Measurements from ENCODE around the gene PSG6. TPM values are rescaled to one million over a fixed set of nuclear protein-coding genes. Genes with fewer than 3 reads are reported as not detected.
"Not testable (repeated sequence)": the region's sequence is repeated elsewhere in the genome, so short reads cannot be mapped to it uniquely, and the experiment has no call there.

PSG6 gene
- total and polyA plus RNA-seq, 2 of the 8 experiments (the other 6 are each of a cell fraction or from before 2014, with no cell fraction given), result not detected

DNA sequence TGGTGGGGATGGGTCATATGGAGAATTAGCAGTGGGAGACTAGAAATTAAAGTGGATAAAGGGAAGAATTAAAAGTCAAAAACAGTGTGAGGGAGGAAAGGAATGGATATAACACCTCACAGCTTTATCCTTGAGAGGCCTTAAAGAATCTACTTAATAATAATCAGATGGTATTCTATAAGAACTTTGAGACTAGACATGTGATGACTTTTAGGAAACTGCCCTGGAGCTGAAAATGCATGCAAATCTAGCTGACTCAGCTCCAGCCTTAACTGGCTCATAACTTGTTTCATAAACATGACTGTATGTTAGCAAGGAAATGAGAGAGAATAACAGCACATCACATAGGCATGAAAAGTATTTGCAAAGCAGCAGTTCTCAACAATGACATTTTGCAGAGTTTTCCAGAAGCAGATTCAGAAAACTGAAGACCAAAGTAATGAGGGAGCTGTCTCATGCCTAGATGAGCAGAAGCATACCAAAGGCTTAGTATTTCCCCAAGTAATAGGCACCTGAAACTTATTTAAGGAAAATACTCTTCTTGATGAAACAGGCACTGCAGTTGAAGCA is 29.7 kb downstream of the PSG6 start:
- CTCF ChIA-PET (ENCODE audit: partially characterized antibody); H3K56ac ChIP-seq (replicated peaks; ENCODE audit: insufficient read length, low read depth, low read length); H3K4me3 ChIP-seq (ENCODE audit: extremely low read depth in 1 of 4, insufficient read depth in 2 of 4, low read depth in 3 of 4, low read length in 4 of 4); H3K18ac ChIP-seq (ENCODE audit: extremely low read depth, low read length); H2BK20ac ChIP-seq (ENCODE audit: low read length); DNase-seq (ENCODE audit: low read depth in 1 of 2, low spot score in 2 of 2); H2AFZ ChIP-seq (ENCODE audit: low read length); POLR2A ChIA-PET (ENCODE audit: partially characterized antibody); H4K5ac ChIP-seq (ENCODE audit: insufficient read length, low read depth, low read length); H3K4ac ChIP-seq (replicated peaks; ENCODE audit: insufficient read length, low read depth, low read length); H4K20me1 ChIP-seq (replicated peaks in 1 of 2; ENCODE audit: control insufficient read depth in 1 of 2, insufficient read depth in 2 of 2, low read length in 2 of 2); H4K91ac ChIP-seq (replicated peaks; ENCODE audit: insufficient read length, low read length); H2BK5ac ChIP-seq (ENCODE audit: low read depth, low read length); H3K23me2 ChIP-seq (ENCODE audit: low read depth, low read length); H3K27ac ChIP-seq (ENCODE audit: low read depth, low read length); H3K79me1 ChIP-seq (ENCODE audit: low read depth, low read length); H3K23ac ChIP-seq (ENCODE audit: insufficient read length); H3K4me2 ChIP-seq (ENCODE audit: insufficient read depth in 1 of 2, low read depth in 2 of 2, low read length in 2 of 2); H2BK15ac ChIP-seq (ENCODE audit: low read length); H3K4me1 ChIP-seq (replicated peaks in 1 of 4; ENCODE audit: control insufficient read depth in 3 of 4, insufficient read depth in 4 of 4, low read length in 3 of 4); H3K9ac ChIP-seq (replicated peaks in 1 of 4; ENCODE audit: extremely low read depth in 1 of 4, low read depth in 3 of 4, low read length in 3 of 4); H4K8ac ChIP-seq (ENCODE audit: extremely low read depth, insufficient read depth, low read length); H3K36me3 ChIP-seq (ENCODE audit: control insufficient read depth in 2 of 4, insufficient read depth in 4 of 4, low read length in 3 of 4); H2AK5ac ChIP-seq (ENCODE audit: low read depth, low read length); H3K27me3 ChIP-seq (replicated peaks in 1 of 4; ENCODE audit: control insufficient read depth in 3 of 4, extremely low read depth in 1 of 4, insufficient read depth in 3 of 4, low read length in 3 of 4); H2BK12ac ChIP-seq (ENCODE audit: low read depth, low read length); H3K79me2 ChIP-seq (ENCODE audit: control insufficient read depth in 1 of 2, insufficient read depth in 2 of 2, low read length in 2 of 2); H2BK120ac ChIP-seq (replicated peaks; ENCODE audit: low read depth, low read length); H3K14ac ChIP-seq (ENCODE audit: insufficient read length); FAIRE-seq: not testable (repeated sequence)
- peaks cover 25 to 54% of the 10 kb centered on the region in 2 experiments for H3K9me3 ChIP-seq (ENCODE audit: insufficient read depth in 2 of 2, low read depth in 1 of 2, low read length in 1 of 2)

GRCh38 chr19:42882730-42883129 is 35.0 kb downstream of the PSG6 start:
- H4K8ac ChIP-seq (ENCODE audit: extremely low read depth, insufficient read depth, low read length); H3K56ac ChIP-seq (replicated peaks; ENCODE audit: insufficient read length, low read depth, low read length); H3K79me2 ChIP-seq (ENCODE audit: control insufficient read depth in 1 of 2, insufficient read depth in 2 of 2, low read length in 2 of 2); H2BK12ac ChIP-seq (ENCODE audit: low read depth, low read length); H3K9ac ChIP-seq (replicated peaks in 1 of 4; ENCODE audit: extremely low read depth in 1 of 4, low read depth in 3 of 4, low read length in 3 of 4); H2BK20ac ChIP-seq (ENCODE audit: low read length); H2AK5ac ChIP-seq (ENCODE audit: low read depth, low read length); H3K79me1 ChIP-seq (ENCODE audit: low read depth, low read length); POLR2A ChIA-PET (ENCODE audit: partially characterized antibody); H2BK120ac ChIP-seq (replicated peaks; ENCODE audit: low read depth, low read length); H3K4me3 ChIP-seq (ENCODE audit: extremely low read depth in 1 of 4, insufficient read depth in 2 of 4, low read depth in 3 of 4, low read length in 4 of 4); DNase-seq (ENCODE audit: low read depth in 1 of 2, low spot score in 2 of 2); H3K23me2 ChIP-seq (ENCODE audit: low read depth, low read length); H3K18ac ChIP-seq (ENCODE audit: extremely low read depth, low read length); H3K4me2 ChIP-seq (ENCODE audit: insufficient read depth in 1 of 2, low read depth in 2 of 2, low read length in 2 of 2); H4K5ac ChIP-seq (ENCODE audit: insufficient read length, low read depth, low read length); H4K91ac ChIP-seq (replicated peaks; ENCODE audit: insufficient read length, low read length); H3K23ac ChIP-seq (ENCODE audit: insufficient read length); H3K36me3 ChIP-seq (ENCODE audit: control insufficient read depth in 2 of 4, insufficient read depth in 4 of 4, low read length in 3 of 4); H3K4ac ChIP-seq (replicated peaks; ENCODE audit: insufficient read length, low read depth, low read length); H3K4me1 ChIP-seq (replicated peaks in 1 of 4; ENCODE audit: control insufficient read depth in 3 of 4, insufficient read depth in 4 of 4, low read length in 3 of 4); H2BK15ac ChIP-seq (ENCODE audit: low read length); H3K27me3 ChIP-seq (replicated peaks in 1 of 4; ENCODE audit: control insufficient read depth in 3 of 4, extremely low read depth in 1 of 4, insufficient read depth in 3 of 4, low read length in 3 of 4); H2BK5ac ChIP-seq (ENCODE audit: low read depth, low read length); H2AFZ ChIP-seq (ENCODE audit: low read length); FAIRE-seq; H3K14ac ChIP-seq (ENCODE audit: insufficient read length); H4K20me1 ChIP-seq (replicated peaks in 1 of 2; ENCODE audit: control insufficient read depth in 1 of 2, insufficient read depth in 2 of 2, low read length in 2 of 2); H3K27ac ChIP-seq (ENCODE audit: low read depth, low read length): not testable (repeated sequence)
- 63% methylated on average over 2 of the region's 2 CpGs; no CpG with 5 or more reads in 1 of the 2 experiments for WGBS, 2 experiments (ENCODE audit: extremely low coverage in 1 of 2, insufficient coverage in 1 of 2, insufficient read length in 1 of 2, insufficient replicate concordance in 2 of 2, low coverage in 1 of 2, low lambda C conversion rate in 2 of 2, missing lambda C conversion rate in 1 of 2)
- H3K9me3 ChIP-seq (ENCODE audit: insufficient read depth in 2 of 2, low read depth in 1 of 2, low read length in 1 of 2), result peaks cover 12 to 55% of the 10 kb centered on the region in 2 experiments; a peak in 3 of 4 replicates
- CTCF ChIA-PET (ENCODE audit: partially characterized antibody), result interaction anchor here (1.0 kb wide), 1 partner anchor 9 kb away, joined by 3 read pairs; no protein-coding TSS in a partner anchor

Measured in H1 (cell line).